Calu3 (cell line): ENCODE results near the gene FAM124B. TPM values are rescaled to one million over a fixed set of nuclear protein-coding genes. Genes with fewer than 3 reads are reported as not detected.

Experiments
- BruUV-seq: library from RNA; stranded (reverse); fragments of 400-500 nt; replicated peaks from 2 replicates; lab custom pipeline; 2021; lab: Mats Ljungman, UMichigan
- CTCF ChIA-PET: fragments of 300-600 bp; sonication (Branson Sonifier 250); formaldehyde crosslinking; loops from one replicate; lab custom pipeline; 2022; ENCODE audit warnings: antibody characterized with exemption; lab: Charles Lee
- DNase-seq: peaks from one replicate; pipeline ENCODE4 v3.0.0; 2022
- H3K27ac Mint-ChIP-seq: one replicate; pipeline ENCODE4 v1.8.0; 2022; ENCODE audit warnings: mixed read lengths; ENCODE audit not compliant: unreplicated experiment
- H3K27me3 Mint-ChIP-seq: one replicate; pipeline ENCODE4 v1.8.0; 2022; ENCODE audit warnings: mixed read lengths; ENCODE audit not compliant: unreplicated experiment
- H3K36me3 Mint-ChIP-seq: one replicate; pipeline ENCODE4 v1.8.0; 2022; ENCODE audit warnings: mild to moderate bottlenecking, moderate library complexity, mixed read lengths; ENCODE audit not compliant: insufficient read depth, unreplicated experiment
- H3K4me1 Mint-ChIP-seq: one replicate; pipeline ENCODE4 v1.8.0; 2022; ENCODE audit warnings: mild to moderate bottlenecking, low read depth, mixed read lengths; ENCODE audit not compliant: unreplicated experiment
- H3K4me3 Mint-ChIP-seq: one replicate; pipeline ENCODE4 v1.8.0; 2022; ENCODE audit warnings: mild to moderate bottlenecking, low read depth, moderate library complexity, mixed read lengths; ENCODE audit not compliant: unreplicated experiment
- H3K9me3 Mint-ChIP-seq: one replicate; pipeline ENCODE4 v1.8.0; 2022; ENCODE audit warnings: low read depth, mixed read lengths; ENCODE audit not compliant: unreplicated experiment
- CTCF ChIP-seq: fragments of 200-600 bp; IDR thresholded peaks from one replicate; pipeline ENCODE4 v1.8.0; 2022; ENCODE audit warnings: antibody characterized with exemption; ENCODE audit not compliant: unreplicated experiment
- intact Hi-C: fragments of 100-400 bp; cut with micrococcal nuclease; formaldehyde crosslinking; loops from one replicate; pipeline ENCODE4 v1.10.0; 2022; ENCODE audit not compliant: unreplicated experiment
- total RNA-seq: library from RNA; stranded (reverse); gene quantifications from 2 replicates; pipeline ENCODE4 v1.2.3, GENCODE V29; 2022

The FAM124B gene
- total RNA-seq, 1 experiment from 2014 or later = not detected

GRCh38 chr2:224438726-224439125 lies 36.8 kb upstream of the FAM124B start:
- CTCF ChIA-PET = no interaction called here
- H3K4me3 Mint-ChIP-seq = no peak overlapping the region
- H3K27me3 Mint-ChIP-seq = no peaks in the 10 kb centered on the region
- no TSS peak for BruUV-seq
- peaks cover 14% of the 10 kb centered on the region for H3K36me3 Mint-ChIP-seq
- no peaks in the 10 kb centered on the region for H3K9me3 Mint-ChIP-seq
- no peak overlapping the region for H3K27ac Mint-ChIP-seq
- DNase-seq = no peak
- H3K4me1 Mint-ChIP-seq = peaks cover 30% of the 10 kb centered on the region
- intact Hi-C loops = no loop called here
- no peak for TF ChIP-seq CTCF

GRCh38 chr2:224436634-224437033 lies 34.7 kb upstream of the FAM124B start:
- peaks cover 13% of the 10 kb centered on the region for H3K4me1 Mint-ChIP-seq
- CTCF ChIA-PET = no interaction called here
- H3K27me3 Mint-ChIP-seq = no peaks in the 10 kb centered on the region
- H3K27ac Mint-ChIP-seq = no peak overlapping the region
- TF ChIP-seq CTCF = no peak
- peaks cover 6% of the 10 kb centered on the region for H3K36me3 Mint-ChIP-seq
- no peak overlapping the region for H3K4me3 Mint-ChIP-seq
- no peak for DNase-seq
- BruUV-seq = no TSS peak
- H3K9me3 Mint-ChIP-seq = peaks cover 2% of the 10 kb centered on the region
- intact Hi-C loops = no loop called here

- DNase-seq = no peak
- peaks cover 3% of the 10 kb centered on the region for H3K36me3 Mint-ChIP-seq
- H3K27ac Mint-ChIP-seq = no peak overlapping the region
- intact Hi-C loops = no loop called here
- peaks cover 4% of the 10 kb centered on the region for H3K9me3 Mint-ChIP-seq
- TF ChIP-seq CTCF = no peak
- H3K27me3 Mint-ChIP-seq = no peaks in the 10 kb centered on the region
- no peaks in the 10 kb centered on the region for H3K4me1 Mint-ChIP-seq
- no TSS peak for BruUV-seq
- H3K4me3 Mint-ChIP-seq = no peak overlapping the region
- CTCF ChIA-PET = no interaction called here
These were observed 32.7 kb upstream of the FAM124B start for GRCh38 chr2:224434618-224435017.

- H3K9me3 Mint-ChIP-seq = peaks cover 4% of the 10 kb centered on the region
- H3K27ac Mint-ChIP-seq = no peak overlapping the region
- H3K4me1 Mint-ChIP-seq = no peaks in the 10 kb centered on the region
- no peak for DNase-seq
- no TSS peak for BruUV-seq
- TF ChIP-seq CTCF = no peak
- intact Hi-C loops = no loop called here
- no peak overlapping the region for H3K4me3 Mint-ChIP-seq
- H3K36me3 Mint-ChIP-seq = peaks cover 3% of the 10 kb centered on the region
- CTCF ChIA-PET = interaction anchor here (0.6 kb wide), 1 partner anchor 143 kb away, joined by 6 read pairs; no protein-coding TSS in a partner anchor
- no peaks in the 10 kb centered on the region for H3K27me3 Mint-ChIP-seq
These were observed 31.5 kb upstream of the FAM124B start for GRCh38 chr2:224433442-224433841.
